GM19467 (cell line): ENCODE measurements around the gene TLCD3B.
"Not testable (repeated sequence)": the region's sequence is repeated elsewhere in the genome, so short reads cannot be mapped to it uniquely, and the experiment has no call there.

ENCODE experiments used
- ATAC-seq: cut with Tn5 transposase; IDR thresholded peaks from one replicate; pipeline ENCODE4 v1.9.1; 2021; ENCODE audit warnings: mild to moderate bottlenecking, moderate library complexity; ENCODE audit not compliant: unreplicated experiment

TLCD3B gene

DNA sequence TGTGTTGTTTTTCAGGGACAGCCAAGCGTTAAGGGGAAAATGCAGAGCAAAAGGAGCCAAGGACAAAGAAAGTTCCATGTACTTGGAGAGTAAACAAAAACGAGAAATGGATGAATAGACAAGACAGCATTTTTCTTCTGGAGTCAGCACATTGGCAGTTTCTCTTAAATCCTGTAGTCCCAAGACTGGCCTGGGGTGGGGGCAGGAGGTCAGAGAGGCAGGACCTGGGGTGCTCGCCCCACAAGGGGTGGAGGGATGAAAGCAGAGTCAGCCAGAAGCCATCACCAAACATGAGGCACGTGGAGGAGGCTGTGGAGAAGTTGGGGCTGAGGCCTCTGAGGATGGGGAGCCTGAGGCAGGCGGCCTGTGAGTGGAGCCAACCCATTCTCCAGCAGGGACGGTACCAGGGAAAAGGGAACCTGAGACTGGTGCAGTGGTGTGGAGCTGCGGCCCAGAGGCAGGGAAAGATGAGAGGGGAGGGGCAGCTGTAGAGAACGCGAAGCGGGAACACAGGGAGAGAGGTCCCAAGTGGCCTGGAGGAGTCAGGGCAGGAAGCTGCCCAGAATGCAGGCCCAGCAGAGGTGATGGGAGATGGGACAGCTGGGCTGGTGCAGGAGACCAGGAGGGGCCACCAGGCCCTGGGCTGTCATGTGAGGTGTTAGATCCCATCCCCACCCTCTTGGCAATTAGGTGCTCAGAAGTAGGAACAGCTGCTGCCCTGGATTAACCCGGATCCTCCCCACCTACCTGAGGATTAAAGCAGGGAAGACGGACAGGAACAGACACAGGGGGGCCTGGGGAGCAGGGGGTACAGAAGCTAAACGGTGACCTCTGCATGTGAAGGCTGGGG is 3.3 kb downstream of the TLCD3B start:
- no peak for ATAC-seq

DNA sequence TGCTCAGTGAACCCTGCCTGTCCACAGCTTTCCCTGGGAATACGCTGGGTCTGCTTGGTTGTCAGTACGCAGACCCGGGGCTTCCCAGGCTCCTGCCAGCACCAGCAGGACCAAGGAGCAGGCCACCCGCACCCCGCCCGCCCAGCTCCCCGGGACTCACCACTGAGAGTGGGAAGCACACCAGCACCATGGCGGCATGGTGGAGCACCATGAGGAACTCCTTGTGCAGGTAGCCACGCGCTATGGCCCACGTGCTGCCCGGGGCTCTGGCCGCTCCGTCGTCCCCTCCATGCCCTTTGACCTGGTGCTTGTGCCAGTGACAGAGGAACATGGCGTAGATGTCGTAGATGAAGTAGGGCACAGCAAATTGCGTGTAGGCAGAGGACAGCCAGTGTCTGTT is 4.6 kb downstream of the TLCD3B start:
- ATAC-seq, result no peak

DNA sequence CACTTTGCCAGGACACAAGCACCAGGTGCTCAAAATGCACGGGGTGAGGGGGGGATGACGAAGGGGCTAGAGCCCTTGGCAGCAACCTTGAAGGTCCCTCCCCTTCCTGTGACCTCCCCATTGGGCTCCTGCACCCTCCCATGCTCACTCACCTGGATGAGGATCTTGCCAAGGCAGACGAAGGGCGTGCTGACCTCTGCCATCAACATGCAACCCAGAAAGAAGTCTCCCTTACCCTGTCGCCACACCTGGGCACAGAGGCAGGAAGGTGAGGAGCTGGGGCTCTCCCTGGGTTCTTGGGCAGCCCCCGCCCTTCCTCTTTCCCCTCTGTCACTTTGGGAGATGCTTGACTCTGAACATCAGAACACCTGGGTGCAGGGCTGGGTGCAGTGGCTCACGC is 5.5 kb downstream of the TLCD3B start:
- ATAC-seq, result no peak

DNA sequence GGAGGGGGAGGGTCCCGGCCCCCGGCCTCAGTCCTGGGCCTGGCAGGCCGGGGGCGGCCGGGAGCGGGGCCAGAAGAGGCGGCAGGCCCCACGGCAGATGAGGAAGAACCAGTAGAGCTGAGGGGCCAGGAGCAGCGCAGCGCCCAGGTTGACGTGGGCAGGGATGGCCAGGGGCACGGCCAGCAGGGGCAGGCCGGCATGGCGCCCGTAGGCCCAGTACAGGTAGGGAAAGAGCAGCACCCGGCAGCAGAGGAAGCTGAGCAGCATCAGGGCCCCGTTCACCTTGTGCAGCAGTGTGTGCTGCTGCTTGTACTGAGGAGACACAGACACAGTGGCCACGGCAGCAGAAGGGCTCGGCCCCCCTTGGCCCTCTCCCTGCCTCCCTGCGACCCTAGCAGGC is 5.9 kb downstream of the TLCD3B start:
- no peak for ATAC-seq

DNA sequence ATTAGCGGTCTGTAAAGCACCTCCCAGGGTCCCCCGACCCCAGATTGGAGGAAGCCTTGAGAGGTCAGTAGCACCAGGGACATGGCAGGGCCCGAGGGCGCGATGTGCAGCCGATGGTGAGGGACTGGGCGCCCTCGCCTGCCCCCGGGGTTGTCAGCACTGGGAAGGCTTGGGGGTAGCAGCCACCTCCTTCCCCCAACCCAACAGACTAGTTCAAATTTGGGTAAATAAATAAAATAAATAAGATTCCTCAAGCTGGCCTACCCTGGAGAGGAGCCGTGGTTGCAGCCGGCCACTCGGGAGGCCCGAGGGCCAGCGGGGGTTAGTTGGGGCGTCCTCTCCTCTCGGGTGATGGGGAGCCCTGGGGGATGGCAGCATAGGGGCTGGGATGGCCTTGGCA is 6.6 kb downstream of the TLCD3B start:
- ATAC-seq, result no peak

DNA sequence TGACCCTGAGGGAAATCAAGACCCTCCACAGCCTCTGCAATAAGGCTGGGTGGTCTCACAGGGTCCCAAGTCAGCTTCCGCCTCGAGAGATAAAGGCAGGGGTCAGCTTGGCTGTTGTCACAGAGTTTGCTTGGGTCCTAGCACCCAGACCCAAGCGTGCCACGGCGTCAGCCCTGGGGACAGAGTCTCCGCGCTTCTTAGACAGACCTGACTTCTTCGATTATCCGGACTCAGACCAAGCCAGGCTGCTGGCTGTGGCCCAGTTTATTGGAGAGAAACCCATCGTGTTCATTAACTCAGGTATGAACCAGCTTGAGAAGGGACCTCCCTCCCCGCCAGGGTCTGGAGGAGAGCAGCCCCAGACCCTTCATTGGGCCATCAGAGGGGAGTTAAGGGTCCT is 7.5 kb downstream of the TLCD3B start:
- no peak for ATAC-seq

DNA sequence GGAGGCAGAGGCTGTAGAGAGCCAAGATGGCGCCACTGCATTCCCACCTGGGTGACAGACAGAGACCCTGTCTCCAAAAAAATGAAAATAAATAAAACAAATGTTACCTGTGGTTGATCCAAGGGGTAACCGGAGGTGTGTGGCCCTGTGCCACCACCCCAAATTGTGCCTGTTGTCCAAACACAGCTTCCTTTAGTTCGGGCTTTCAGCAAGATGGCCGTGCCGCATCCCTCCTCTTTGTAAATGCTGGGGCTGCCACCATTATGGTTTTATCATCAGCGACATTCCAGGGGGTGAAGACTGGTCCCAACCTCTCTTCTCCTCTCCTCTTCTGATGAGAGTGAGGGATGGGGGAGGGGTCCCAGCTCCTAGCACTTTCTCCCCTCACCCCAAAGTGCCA is 8.2 kb downstream of the TLCD3B start, which contains the start of gene C16orf92:
Gene C16orf92, plus strand, starts transcription at position 312 of the 400 bp plus-strand sequence. CDS start 143 bp downstream, outside the sequence.
- no peak for ATAC-seq

DNA sequence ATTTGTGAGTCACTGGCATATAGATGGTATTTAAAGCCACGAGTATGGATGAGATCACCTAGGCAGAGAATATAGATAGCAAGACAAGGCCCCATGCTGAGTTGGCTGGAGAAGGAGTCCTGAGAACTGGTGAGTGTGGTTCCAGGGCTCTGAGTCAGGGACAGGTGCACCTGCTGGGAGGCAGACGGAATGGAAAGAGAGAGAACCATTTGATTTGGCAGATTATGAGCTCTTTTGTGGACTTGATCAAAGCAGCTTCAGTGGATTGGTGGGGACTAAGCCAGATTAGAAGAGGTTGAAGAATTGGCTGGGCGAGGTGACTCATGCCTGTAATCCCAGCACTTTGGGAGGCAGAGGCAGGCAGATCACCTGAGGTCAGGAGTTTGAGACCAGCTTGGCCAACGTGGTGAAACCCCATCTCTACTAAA is 12.3 kb downstream of the TLCD3B start:
- ATAC-seq, result no peak

DNA sequence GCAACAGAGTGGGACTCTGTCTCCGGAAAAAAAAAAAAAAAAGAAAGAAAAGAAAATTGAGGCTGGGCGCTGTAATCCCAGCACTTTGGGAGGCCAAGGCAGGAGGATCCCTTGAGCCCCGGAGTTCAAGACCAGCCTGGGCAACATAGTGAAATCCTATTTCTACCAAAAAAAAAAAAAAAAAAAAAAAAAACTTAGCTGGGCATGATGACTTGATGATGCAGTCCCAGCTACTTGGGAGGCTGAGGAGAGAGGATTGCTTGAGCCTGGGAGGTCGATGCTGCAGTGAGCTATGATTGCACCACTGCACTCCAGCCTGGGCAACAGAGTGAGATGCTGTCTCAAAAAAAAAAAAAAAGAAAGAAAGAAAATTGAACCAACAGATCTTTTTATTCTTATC is 13.1 kb downstream of the TLCD3B start:
- ATAC-seq, result not testable (repeated sequence)

DNA sequence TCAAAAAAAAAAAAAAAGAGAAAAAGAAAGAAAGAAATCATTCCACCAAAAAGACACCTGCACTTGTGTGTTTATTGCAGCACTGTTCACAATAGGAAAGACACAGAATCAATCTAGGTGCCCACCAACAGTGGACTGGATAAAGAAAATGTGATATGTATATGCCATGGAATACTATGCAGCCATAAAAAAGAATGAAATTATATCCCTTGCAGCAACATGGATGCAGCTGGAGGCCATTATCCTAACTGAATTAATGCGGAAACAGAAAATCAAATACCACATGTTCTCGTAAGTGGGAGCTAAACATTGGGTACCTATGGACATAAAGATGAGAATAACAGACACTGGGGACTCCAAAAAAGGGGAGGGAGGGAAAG is 13.8 kb downstream of the TLCD3B start:
- no peak for ATAC-seq

DNA sequence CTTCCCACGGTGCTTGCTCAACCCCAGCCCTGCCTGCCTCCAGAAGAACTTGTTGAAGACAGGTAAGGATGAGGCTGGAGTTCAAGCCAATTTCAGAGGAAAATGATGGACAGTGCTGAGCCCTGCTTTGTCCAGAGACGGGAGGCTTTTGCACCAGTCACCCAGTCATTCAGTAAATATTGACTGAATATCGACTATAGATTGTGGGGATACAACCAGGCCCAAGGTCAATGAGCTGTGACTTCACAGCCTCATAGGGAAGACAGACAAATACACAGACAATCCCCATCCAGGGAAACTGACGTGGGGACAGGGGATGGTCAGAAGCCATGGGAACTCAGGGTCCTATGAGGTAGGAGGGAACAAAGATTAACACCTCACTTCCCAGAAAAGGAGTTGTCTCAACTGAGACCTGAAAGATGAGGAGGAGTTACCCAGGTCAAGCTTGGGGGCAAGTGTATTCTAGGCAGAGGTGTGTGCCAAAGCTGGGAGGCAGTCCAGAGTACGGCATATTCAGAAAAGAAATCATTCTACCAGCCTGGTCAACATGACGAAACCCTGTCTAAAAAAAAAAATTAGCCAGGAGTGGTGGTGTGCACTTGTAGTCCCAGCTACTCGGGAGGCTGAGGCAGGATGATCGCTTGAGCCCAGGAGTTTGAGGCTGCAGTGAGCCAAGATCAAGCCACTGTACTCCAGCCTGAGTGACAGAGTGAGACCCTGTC is 14.4 kb downstream of the TLCD3B start:
- ATAC-seq, result no peak

DNA sequence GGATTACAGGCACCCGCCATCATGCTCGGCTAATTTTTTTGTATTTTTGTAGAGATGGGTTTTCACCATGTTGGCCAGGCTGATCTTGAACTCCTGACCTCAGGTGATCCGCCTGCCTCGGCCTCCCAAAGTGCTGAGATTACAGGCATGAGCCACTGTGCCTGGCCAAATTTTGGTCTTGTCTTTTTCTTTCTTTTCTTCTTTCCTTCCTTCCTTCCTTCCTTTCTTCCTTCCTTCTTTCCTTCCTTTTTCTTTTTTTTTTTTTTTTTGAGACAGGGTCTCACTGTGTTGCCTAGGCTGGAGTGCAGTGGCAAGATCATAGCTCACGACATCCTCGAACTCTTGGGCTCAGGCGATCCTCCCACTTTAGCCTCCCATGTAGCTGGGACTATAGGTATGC is 15.6 kb downstream of the TLCD3B start:
- ATAC-seq, result not testable (repeated sequence)

DNA sequence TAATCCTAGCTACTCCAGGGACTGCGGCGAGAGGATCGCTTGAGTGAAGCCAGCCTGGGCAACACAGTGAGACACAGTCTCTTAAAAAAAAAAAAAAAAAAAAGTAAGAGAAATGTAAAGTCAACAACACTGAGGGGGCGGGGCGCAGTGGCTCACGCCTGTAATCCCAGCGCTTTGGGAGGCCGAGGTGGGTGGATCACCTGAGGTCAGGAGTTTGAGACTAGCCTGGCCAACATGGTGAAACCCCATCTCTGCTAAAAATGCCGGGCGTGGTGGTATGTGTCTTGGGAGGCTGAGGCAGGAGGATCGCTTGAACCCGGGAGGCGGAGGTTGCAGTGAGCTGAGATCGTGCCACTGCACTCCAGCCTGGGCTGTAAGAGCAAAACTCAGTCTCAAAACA is 18.5 kb downstream of the TLCD3B start:
- not testable (repeated sequence) for ATAC-seq

DNA sequence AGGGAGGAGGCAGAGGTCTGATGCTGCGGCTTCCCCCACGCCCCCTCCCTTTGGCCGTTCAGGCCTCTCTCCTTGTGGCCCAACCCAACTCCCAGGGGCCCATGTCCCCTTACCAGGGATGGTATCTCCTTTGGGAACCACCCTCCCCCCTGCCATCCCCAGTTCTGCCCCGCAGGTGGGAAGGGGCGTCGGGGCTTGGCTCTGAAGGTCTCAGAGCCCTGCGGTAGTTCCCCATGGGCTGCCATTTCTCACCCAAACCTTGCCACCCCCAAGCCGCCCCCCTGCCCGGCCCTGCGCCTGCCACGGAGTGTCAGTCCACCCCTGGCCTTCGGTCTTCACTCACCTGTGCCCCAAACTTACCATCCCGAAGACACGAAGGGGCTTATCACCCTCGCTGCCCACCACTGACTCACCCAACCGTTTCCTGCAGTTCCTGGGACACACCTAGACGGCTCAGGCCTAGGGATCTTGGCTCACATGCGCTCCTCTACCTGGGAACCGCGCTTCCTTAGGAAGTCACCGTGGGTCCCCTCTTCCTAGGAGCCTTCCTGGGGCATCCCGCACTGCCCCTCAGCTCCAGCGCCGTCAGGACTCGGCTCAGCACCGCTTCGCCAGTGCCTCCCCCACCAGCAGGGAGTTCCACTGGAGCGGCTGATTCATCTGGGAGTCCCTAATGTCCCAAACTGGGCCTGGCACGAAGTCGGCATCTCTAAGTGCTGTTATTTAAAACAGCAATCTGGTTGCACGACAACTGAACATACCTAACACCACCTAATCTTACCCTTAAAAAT is 19.2 kb downstream of the TLCD3B start:
- no peak for ATAC-seq

DNA sequence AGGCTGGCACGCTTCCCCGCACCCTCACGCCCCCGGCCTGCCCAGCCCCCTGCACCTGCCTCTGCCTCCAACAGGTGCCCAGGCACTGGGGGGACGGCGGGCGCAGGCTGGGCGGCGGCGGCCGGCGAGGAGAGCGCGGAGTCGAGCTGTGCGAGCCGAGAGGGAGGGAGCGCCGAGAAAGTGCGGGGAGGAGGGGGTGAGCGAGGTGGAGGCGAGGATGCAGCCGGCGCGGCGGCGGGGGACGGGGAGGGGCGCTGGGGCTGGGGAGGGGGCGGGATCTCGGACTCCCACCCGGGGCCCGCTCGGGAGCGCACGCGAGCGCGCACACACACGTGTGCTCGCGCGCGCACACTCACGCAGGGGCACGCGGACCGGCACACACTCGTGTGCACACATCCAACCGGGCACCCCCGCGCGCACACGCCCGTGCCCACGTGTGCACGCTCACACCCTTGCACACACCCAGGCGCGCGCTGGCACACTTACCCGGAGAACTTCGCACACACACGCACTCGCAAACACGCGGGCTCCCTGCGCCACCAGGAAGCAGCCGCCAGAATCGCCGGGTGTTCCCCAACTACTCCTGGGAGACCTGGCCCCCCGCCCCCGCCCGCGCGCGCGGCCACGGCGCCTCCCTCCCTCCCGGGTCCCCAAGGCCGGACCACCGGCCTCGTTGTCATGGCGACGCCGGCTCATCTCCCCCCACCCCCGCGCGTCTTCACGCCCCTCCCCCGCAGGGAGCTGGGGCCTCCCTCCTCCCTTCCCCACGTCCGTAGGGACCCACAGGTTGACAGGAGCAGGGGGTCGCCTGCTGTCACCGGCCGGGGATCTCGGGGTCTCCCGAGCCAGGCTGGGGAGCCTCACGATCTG is 20.0 kb downstream of the TLCD3B start, which contains the start of gene DOC2A:
Gene DOC2A, minus strand, starts transcription at position 184 of the 870 bp plus-strand sequence. CDS start 805 bp downstream, outside the sequence.
- ATAC-seq, result no peak

DNA sequence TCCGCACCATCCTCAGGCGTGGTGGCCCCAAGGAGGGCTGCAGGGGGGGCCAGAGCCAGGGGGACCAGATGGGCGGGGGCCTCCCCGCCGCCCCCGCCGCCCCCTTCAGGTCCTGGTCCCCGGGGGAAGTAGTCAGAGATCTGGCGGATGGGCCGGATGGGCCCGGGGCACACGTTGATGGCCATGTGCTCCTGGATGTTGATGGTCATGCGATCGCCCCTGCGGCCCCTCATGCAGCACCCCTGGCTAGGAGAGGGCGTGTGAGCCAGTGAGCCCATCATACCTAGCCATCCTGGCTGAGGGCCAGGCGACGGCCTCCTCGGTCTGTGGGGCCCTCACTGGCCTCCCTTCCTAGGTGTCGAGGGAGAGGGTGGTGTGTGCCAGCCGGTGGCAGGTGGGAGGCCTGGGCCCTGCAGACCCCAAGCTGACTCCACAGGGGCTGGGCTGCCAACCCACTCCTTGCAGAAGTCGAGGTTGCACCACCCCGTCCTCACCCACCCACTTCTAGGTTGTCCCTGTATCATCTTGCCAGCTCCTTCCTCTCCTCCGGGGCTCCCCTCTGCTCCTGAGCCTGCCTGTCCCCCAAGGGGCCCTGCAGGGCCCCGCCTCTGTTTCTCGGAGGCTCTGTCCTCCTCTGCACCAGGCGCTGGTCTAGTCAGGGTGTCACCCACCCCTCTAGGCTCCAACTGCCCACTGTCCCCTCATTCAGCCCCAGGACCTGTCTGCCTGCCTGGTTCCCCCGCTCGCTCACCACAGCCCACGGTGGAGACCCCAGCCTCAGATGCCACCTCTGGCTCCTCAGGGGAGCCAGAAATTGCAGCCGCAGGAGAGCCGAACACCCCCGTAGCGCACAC is 20.9 kb downstream of the TLCD3B start:
- no peak for ATAC-seq

DNA sequence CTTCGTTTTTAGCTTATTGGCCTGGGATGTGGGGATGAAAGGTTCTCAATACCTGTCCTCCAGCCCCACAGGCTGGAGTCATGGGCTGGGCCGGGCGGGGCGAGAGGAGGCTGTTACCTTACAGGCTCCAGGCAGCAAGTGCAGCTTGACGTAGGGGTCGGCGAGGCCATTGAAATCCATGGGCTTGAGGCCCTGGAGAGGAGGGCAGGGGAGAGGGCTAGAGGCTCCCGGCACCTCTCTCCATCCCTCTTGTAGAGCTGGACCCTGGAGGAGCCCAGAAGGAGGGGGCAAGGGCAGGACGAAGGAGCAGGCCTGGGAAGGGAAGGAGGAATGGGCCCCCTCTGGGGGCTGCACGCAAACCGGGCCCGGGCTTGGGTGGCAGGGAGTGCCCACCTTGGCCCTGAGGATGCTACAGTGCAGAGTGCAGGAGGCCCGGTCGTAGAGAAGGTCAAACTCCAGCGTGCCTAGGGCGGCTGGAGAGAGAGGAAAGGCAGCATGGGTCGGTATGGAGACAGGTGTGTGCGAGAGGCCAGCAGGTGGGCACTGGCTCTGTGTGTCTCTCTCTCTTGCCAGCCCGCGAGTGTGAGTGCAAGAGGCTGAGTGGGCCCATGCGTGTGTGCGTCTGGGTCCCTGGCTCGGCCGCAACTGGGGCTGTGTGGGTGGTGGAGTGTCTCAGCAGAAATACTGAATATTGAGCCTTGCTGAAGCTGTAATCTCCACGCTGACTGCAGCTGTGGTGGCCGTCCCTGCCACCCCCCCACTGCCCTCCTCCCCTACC is 21.8 kb downstream of the TLCD3B start:
- no peak for ATAC-seq

DNA sequence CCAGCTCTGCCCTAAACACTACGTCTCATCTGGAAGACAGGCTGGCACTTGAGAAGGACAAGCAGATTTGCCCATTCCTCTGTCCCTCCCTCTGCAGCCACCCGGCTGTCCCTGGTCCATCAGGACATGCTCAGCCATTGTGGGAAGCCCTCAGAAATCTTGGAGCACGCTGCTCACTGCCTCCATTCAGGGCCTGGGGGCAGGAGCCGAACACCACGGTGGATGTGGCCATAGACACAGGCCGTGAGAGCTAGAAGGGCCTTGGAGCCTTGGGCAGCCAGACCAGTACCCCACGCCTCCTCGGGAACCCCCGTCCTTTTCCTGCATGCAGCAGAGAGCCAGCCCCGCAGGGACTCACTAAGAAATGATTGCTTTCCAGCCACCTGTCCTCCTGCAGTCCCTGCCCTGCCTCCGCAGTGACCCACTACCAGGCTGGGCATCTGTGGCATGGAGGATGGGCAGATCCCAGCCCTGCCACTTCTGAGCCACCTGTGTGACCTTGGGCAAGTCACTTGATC is 23.6 kb downstream of the TLCD3B start:
- no peak for ATAC-seq
